ENCODE results near the gene PEX10. TPM values are rescaled to one million over a fixed set of nuclear protein-coding genes. Genes with fewer than 3 reads are reported as not detected.
A peak's percentile ranks its signal among the peaks of the same experiment; 100 is the strongest.

The PEX10 gene
- total RNA-seq, 2 experiments from 2014 or later, result 17.1 to 19.0 TPM

GRCh38 chr1:2413495-2414296 lies 1.3 kb upstream of the PEX10 start:
- ATAC-seq (no peak), DNase-seq (peak; percentile 51)
- TF ChIP-seq CTCF (IDR thresholded peaks at IDR 0.05), result no peak
- ChIA-PET CTCF (interaction anchor here (0.9 to 3.0 kb wide), 8 partner anchors 10 to 378 kb away, joined by 3 to 25 read pairs (median 4); partner anchors contain the start of gene FAAP20), POLR2A (interaction anchor here (1.0 to 2.9 kb wide), 2 partner anchors 111 to 133 kb away, joined by 4 to 21 read pairs; no protein-coding TSS in a partner anchor)
- intact Hi-C loops (cut with micrococcal nuclease), result loop anchor here (2.0 to 5.0 kb wide), 2 partner anchors 111 to 134 kb away; no protein-coding TSS in a partner anchor
- Mint-ChIP-seq H3K27me3 (no peaks in the 10 kb centered on the region), H3K4me3 (peak overlapping the region; percentile 73), H3K4me1 (ENCODE audit: low read depth) (peaks cover 36% of the 10 kb centered on the region), H3K27ac (peak overlapping the region; percentile 70), H3K36me3 (ENCODE audit: low read depth) (peaks cover 9% of the 10 kb centered on the region), H3K9me3 (no peaks in the 10 kb centered on the region)

- peak overlapping the region; percentile 73 for H3K4me3 Mint-ChIP-seq
- peaks cover 36% of the 10 kb centered on the region for H3K4me1 Mint-ChIP-seq (ENCODE audit: low read depth)
- no peaks in the 10 kb centered on the region for H3K27me3 Mint-ChIP-seq
- intact Hi-C loops (cut with micrococcal nuclease), result loop anchor here (5.0 kb wide), 1 partner anchor 134 kb away; no protein-coding TSS in a partner anchor
- ATAC-seq (peak; percentile 31), DNase-seq (no peak)
- peak overlapping the region; percentile 70 for H3K27ac Mint-ChIP-seq
- H3K36me3 Mint-ChIP-seq (ENCODE audit: low read depth), result peaks cover 9% of the 10 kb centered on the region
- no peaks in the 10 kb centered on the region for H3K9me3 Mint-ChIP-seq
- no peak for TF ChIP-seq CTCF (IDR thresholded peaks at IDR 0.05)
- ChIA-PET POLR2A (interaction anchor here (1.0 to 2.9 kb wide), 2 partner anchors 111 to 134 kb away, joined by 4 to 21 read pairs; no protein-coding TSS in a partner anchor), CTCF (interaction anchor here (0.9 to 1.5 kb wide), 5 partner anchors 11 to 374 kb away, joined by 3 to 5 read pairs (median 4); partner anchors contain the start of gene FAAP20)
Measured at GRCh38 chr1:2412773-2413494, 570 bp upstream of the PEX10 start.

GRCh38 chr1:2411801-2412394 lies 466 bp downstream of the PEX10 start:
- H3K4me1 Mint-ChIP-seq (ENCODE audit: low read depth), result peaks cover 33% of the 10 kb centered on the region

GRCh38 chr1:2409745-2410144 lies 2.6 kb downstream of the PEX10 start:
- POLR2A ChIA-PET, result interaction anchor here (1.0 to 8.0 kb wide), 5 partner anchors 12 to 145 kb away, joined by 3 to 36 read pairs (median 3); partner anchors contain the start of gene HES5

More at GRCh38 chr1:2411801-2412394, 466 bp downstream of the PEX10 start:
- CTCF ChIA-PET, result no interaction called here
- no peaks in the 10 kb centered on the region for H3K9me3 Mint-ChIP-seq
- TF ChIP-seq CTCF (IDR thresholded peaks at IDR 0.05), result no peak
- POLR2A ChIA-PET, result interaction anchor here (1.2 to 8.0 kb wide), 4 partner anchors 10 to 135 kb away, joined by 4 to 36 read pairs (median 14); no protein-coding TSS in a partner anchor
- peaks cover 11% of the 10 kb centered on the region for H3K36me3 Mint-ChIP-seq (ENCODE audit: low read depth)
- peak overlapping the region; percentile 87 for H3K27ac Mint-ChIP-seq
- DNase-seq (no peak), ATAC-seq (peak; percentile 8)
- no peaks in the 10 kb centered on the region for H3K27me3 Mint-ChIP-seq
- peak overlapping the region; percentile 90 for H3K4me3 Mint-ChIP-seq
- intact Hi-C loops (cut with micrococcal nuclease), result loop anchor here (5.0 kb wide), 1 partner anchor 135 kb away; no protein-coding TSS in a partner anchor

More at GRCh38 chr1:2409745-2410144, 2.6 kb downstream of the PEX10 start:
- CTCF ChIA-PET, result interaction anchor here (0.9 to 1.5 kb wide), 2 partner anchors 19 to 215 kb away, joined by 4 to 5 read pairs; partner anchors contain the start of genes FAAP20, MORN1 and RER1
- Mint-ChIP-seq H3K9me3 (no peaks in the 10 kb centered on the region), H3K27ac (no peak overlapping the region), H3K4me3 (no peak overlapping the region), H3K27me3 (no peaks in the 10 kb centered on the region), H3K36me3 (ENCODE audit: low read depth) (peaks cover 14% of the 10 kb centered on the region), H3K4me1 (ENCODE audit: low read depth) (peaks cover 15% of the 10 kb centered on the region)
- TF ChIP-seq CTCF (IDR thresholded peaks at IDR 0.05), result no peak
- DNase-seq (no peak), ATAC-seq (no peak)
- intact Hi-C loops (cut with micrococcal nuclease), result loop anchor here (5.0 kb wide), 1 partner anchor 138 kb away; no protein-coding TSS in a partner anchor
